ENCODE measurements around the gene ZNF550.

DNA sequence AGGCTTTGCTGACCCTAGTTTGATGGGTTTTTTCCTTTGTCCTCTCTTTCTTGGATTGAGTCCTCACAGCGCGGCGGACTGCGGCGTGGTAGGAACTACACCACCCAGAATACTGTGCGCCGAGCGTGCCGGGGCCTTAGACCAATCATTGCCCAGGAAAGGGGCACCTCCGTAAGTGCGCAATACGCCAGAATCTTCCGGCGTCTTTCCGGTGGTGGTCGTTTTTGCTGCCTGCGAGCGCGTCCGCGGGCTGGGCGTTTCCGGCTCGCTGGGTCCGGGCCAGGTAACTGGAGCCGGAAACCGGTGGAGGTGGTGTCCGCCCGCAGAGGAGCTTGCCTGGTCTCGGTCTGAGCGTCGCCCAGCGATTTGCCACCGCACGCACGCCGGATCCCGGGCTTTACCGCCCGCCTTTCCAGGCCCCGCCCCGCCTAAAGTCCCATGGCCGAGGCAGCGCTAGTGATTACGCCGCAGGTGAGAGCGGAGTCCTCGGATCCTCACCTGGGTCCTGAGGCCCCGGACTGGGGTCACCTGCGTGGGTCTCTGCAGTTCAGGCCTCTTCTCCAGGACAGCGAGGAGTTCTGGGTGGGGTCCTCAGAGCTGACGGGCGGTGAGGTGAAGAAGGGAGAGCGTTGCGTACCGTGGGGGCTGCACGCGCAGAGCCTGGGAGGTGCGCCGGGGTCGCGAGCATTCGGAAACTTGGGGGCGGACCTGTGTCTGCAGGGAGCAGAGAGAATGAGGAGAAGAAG, 32.4 kb downstream of the ZNF550 start, which contains the start of gene ZNF549:
- TF ChIP-seq GATA2 (IDR thresholded peaks at IDR 0.05; ENCODE audit: low read depth, low read length) = no peak
- TF ChIP-seq GATA3 (IDR thresholded peaks at IDR 0.05; ENCODE audit: low read depth, low read length) = no peak

Measured in SH-SY5Y (cell line).